Heart left ventricle (tissue), 16 donors: ENCODE data around the gene MPPED1. TPM values are rescaled to one million over a fixed set of nuclear protein-coding genes. Genes with fewer than 3 reads are reported as not detected.

Source experiments
- ATAC-seq, 4 donors: fragments of 200-7000 bp; cut with Tn5 transposase; one replicate each; pipeline ENCODE4 v1.9.1; 2020 to 2022; ENCODE audit warnings: moderate library complexity in 4 of 4, mild to moderate bottlenecking in 3 of 4, moderate number of reproducible peaks in 1 of 4
- DNase-seq, 5 donors: peaks; one replicate each; pipeline ENCODE4 v3.0.0-alpha.2; 2020
- H3K27ac ChIP-seq, 12 donors: fragments of 200-600 bp; sonication (generic) in 4 of 12; one replicate each; pipeline versions ENCODE4 v1.5.0 to v1.8.0; 2016 to 2022; ENCODE audit warnings: mild to moderate bottlenecking in 2 of 12
- H3K27me3 ChIP-seq, 9 donors: fragments of 200-600 bp; sonication (generic) in 2 of 9; one replicate each; pipeline versions ENCODE4 v1.5.1 to v1.8.0; 2016 to 2022; ENCODE audit warnings: mild to moderate bottlenecking in 3 of 9
- H3K36me3 ChIP-seq, 9 donors: fragments of 200-600 bp; sonication (generic) in 2 of 9; one replicate each; pipeline versions ENCODE4 v1.5.0 to v1.8.0; 2018 to 2022; ENCODE audit warnings: mild to moderate bottlenecking in 2 of 9
- H3K4me1 ChIP-seq, 12 donors: fragments of 200-600 bp; sonication (generic) in 4 of 12; one replicate each; pipeline versions ENCODE4 v1.5.0 to v1.8.0; 2016 to 2022; ENCODE audit warnings: mild to moderate bottlenecking in 3 of 12
- H3K4me3 ChIP-seq, 12 donors: fragments of 200-600 bp; sonication (generic) in 4 of 12; one replicate each; pipeline versions ENCODE4 v1.5.0 to v1.8.0; 2017 to 2022; ENCODE audit warnings: mild to moderate bottlenecking in 9 of 12, moderate library complexity in 4 of 12
- H3K9me3 ChIP-seq, 12 donors: fragments of 200-600 bp; sonication (generic) in 4 of 12; one replicate each; pipeline versions ENCODE4 v1.5.0 to v1.8.0; 2016 to 2022; ENCODE audit warnings: mild to moderate bottlenecking in 1 of 12
- POLR2A ChIP-seq, 2 donors: fragments of 450-650 bp; IDR thresholded peaks; one replicate each; pipeline ENCODE4 v1.6.1; 2017; ENCODE audit warnings: antibody characterized with exemption in 2 of 2, mild to moderate bottlenecking in 2 of 2, moderate library complexity in 2 of 2
- WGBS, 4 donors: extraction: QIAGEN DNeasy Blood & Tissue Kit in 2 of 4; methylation state at CpG; one replicate each; pipeline versions ENCODE4 v1.1.5 to v1.1.7; 2013 to 2018; 5-methylcytosine and 5-hydroxymethylcytosine counted together
- intact Hi-C, 10 donors: fragments of 100-400 bp; cut with DNase I; formaldehyde crosslinking; loops; one replicate each; pipeline versions ENCODE4 v1.11.1 to v1.14.2; 2022
- polyA plus RNA-seq, 2 donors: library from polyadenylated mRNA; stranded (reverse); fragments of 200-250 nt; gene quantifications; one replicate each; pipeline ENCODE4 v1.2.3, GENCODE V29; 2013
- total RNA-seq, 9 donors: library from RNA; depleted of rRNA in 2 of 9; stranded (reverse); fragments of >200 nt in 2 of 9; fragmentation: NEBNext Ultra II Directional in 3 of 9; extraction: Animal tissue kit (Norgen Biotek cat#: 25700) in 3 of 9; gene quantifications; one replicate each; pipeline versions ENCODE4 v1.1.0 to v1.2.4, GENCODE V29; 2016 to 2023
- TF ChIP-seq, protein P1 (sequence below), 12 donors: fragments of 200-600 bp; sonication (generic) in 4 of 12; IDR thresholded peaks; one replicate each; pipeline versions ENCODE4 v1.5.0 to v1.8.0; 2018 to 2022; ENCODE audit warnings: antibody characterized with exemption in 12 of 12, mild to moderate bottlenecking in 5 of 12
- donor health status: ischemic (EF 13 %, LVEDD 7.1; RV severe dilation, severe dysfunction).
- donor health status: healthy with polysubstance abuse.
- donor health status: DM: no; HTN: yes; CAD: no.
- donor health status: DM: no; HTN: no; CAD: no.
- donor health status: ischemic (EF 25% LVEDD 6.9; RV normal size, moderate dysfunction).
- donor health status: ischemic (EF 25% LVEDD 5.7; RV mildly dilated, moderate dysfunction).
- donor health status: healthy.
- donor health status: DM: yes; HTN: yes; CAD: no.
- donor health status: ischemic (EF 35%, LVEDD 5.7; RV mildly dilated, moderate dysfunction).
- donor health status: nonischemic (EF 11% LVEDD 7.7; RV severe dilation, severe dysfunction).
- donor health status: DM: yes; HTN: yes; CAD: no.
- donor health status: PGD.
- donor health status: ischemic (EF 29% LVEDD 5.4; RV normal size, mild dysfunction).
- donor health status: nonischemic (EF 23%, LVEDD 6.1; RV moderate dilation, normal function).

MPPED1 gene
- total and polyA plus RNA-seq, 11 donors = 0.12 TPM; not detected in 10

DNA sequence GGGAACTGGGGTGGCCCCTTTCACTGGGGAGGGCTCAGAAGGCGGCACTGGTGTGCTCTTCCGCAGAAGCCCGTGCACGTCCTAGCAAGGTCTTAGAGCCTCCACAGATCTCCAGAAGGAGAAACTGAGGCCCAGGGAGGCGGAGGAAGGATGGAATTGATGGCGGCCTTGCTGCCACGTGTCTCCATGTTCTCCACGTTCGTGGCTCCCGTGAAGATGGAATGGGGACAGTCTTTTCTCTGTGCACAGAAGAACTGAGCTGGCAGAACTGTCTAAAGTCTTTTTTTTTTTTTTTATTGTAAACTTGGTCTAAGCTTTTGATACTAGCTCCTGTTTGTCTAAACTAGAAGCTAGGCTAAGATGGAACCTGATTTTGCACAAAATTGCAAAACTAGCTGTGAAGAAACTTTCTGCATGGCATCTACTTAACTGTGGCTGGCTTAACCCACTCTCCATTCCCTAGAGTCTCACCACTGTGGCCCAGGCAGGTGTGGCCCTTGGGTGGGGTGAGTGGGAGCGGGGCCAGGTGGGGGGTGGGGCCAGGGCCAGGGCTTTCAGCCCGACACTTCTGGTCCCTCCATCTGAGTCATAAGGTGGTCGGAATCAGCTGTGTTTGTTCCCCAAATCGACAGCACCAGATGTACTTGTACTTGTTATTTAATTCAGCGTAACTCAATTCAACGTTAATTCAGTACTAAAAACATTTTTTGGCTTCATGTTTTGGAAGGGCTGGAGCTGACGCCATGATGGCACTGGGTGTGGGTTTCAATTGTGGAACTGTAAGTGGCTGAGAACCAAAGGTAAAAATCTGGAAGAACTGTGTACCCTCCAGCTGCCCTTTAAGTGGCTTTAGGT lies 120.7 kb downstream of the MPPED1 start:
- ATAC-seq = no peak
- no peak for TF ChIP-seq POLR2A (IDR thresholded peaks at IDR 0.05)
- WGBS, 4 donors = 84 to 90% (median 88%) methylated on average over 14 to 17 of the region's 17 CpGs
- no peak overlapping the region for H3K4me3 ChIP-seq
- peaks cover 0 to 5% (median 0%) of the 10 kb centered on the region in 9 donors for H3K27me3 ChIP-seq
- H3K9me3 ChIP-seq = peaks cover 0 to 5% (median 0%) of the 10 kb centered on the region in 12 donors
- intact Hi-C loops = no loop called here
- no peak overlapping the region for H3K27ac ChIP-seq
- H3K4me1 ChIP-seq = no peaks in the 10 kb centered on the region
- H3K36me3 ChIP-seq = no peaks in the 10 kb centered on the region
- DNase-seq = no peak

DNA sequence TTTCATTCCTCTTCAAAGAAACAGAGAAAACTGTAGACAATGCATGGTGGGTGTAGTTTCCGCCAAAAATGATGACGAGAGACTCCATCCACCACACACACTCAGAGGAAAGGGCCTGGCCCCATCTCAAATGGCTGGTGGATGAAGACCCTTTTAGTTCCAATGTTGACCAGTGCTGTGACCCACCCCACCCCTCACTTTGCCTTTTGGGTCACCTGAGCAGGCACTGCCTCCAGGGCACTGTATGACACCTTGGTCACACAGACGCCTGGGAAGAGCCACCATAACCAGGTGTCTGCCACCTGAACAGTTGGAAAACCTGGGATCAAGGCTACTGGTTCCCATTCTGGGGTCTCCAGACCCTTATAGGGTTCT lies 121.3 kb downstream of the MPPED1 start:
- 84 to 90% (median 88%) methylated on average over 3 of the region's 3 CpGs for WGBS, 4 donors
- no peaks in the 10 kb centered on the region for H3K36me3 ChIP-seq
- H3K4me1 ChIP-seq = no peaks in the 10 kb centered on the region
- H3K9me3 ChIP-seq = peaks cover 0 to 5% (median 0%) of the 10 kb centered on the region in 12 donors
- H3K27me3 ChIP-seq = peaks cover 0 to 3% (median 0%) of the 10 kb centered on the region in 9 donors
- H3K27ac ChIP-seq = no peak overlapping the region
- TF ChIP-seq POLR2A (IDR thresholded peaks at IDR 0.05) = no peak
- TF ChIP-seq, protein P1, sequence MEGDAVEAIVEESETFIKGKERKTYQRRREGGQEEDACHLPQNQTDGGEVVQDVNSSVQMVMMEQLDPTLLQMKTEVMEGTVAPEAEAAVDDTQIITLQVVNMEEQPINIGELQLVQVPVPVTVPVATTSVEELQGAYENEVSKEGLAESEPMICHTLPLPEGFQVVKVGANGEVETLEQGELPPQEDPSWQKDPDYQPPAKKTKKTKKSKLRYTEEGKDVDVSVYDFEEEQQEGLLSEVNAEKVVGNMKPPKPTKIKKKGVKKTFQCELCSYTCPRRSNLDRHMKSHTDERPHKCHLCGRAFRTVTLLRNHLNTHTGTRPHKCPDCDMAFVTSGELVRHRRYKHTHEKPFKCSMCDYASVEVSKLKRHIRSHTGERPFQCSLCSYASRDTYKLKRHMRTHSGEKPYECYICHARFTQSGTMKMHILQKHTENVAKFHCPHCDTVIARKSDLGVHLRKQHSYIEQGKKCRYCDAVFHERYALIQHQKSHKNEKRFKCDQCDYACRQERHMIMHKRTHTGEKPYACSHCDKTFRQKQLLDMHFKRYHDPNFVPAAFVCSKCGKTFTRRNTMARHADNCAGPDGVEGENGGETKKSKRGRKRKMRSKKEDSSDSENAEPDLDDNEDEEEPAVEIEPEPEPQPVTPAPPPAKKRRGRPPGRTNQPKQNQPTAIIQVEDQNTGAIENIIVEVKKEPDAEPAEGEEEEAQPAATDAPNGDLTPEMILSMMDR (IDR thresholded peaks at IDR 0.05) = no peak
- DNase-seq (no peak), ATAC-seq (no peak)
- H3K4me3 ChIP-seq = no peak overlapping the region
- intact Hi-C loops = no loop called here

DNA sequence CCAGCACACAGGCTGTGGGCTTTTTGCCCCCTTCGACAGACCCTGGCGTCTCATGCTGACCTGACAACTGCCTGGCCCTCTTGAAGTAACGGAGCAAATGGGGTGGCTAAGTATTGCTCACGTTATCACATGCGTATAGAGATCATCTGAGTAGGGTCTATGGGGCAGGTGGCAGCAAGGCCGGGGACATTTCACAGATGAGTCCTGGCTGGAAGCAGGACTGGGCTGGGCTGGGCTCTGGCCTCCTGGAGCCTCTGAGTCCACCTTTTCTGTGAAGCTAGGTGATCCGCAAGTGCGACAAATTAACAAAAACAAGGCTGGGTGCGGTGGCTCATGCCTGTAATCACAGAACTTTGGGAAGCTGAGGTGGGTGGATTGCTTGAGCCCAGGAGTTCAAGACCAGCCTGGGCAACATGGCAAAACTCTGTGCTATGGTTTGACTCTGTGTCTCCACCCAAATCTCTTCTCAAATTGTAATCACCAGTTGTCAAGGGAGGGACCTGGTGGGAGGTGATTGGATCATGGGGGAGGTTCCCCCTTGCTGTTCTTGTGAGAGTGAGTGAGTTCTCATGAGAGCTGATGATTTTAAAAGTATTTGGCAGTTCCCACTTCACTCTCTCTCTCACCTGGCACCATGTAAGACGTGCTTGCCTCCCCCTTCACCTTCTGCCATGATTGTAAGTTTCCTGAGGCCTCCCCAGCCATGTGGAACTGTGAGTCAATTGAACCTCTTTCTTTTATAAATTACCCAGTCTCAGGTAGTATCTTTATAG lies 122.0 kb downstream of the MPPED1 start:
- peaks cover 0 to 5% (median 0%) of the 10 kb centered on the region in 12 donors for H3K9me3 ChIP-seq
- H3K4me1 ChIP-seq = no peaks in the 10 kb centered on the region
- ATAC-seq (no peak), DNase-seq (no peak)
- intact Hi-C loops = no loop called here
- whole genome bisulfite sequencing, 4 donors = 86 to 89% (median 88%) methylated on average over 10 of the region's 10 CpGs
- H3K27me3 ChIP-seq = no peaks in the 10 kb centered on the region
- no peaks in the 10 kb centered on the region for H3K36me3 ChIP-seq
- H3K27ac ChIP-seq = no peak overlapping the region
- no peak overlapping the region for H3K4me3 ChIP-seq
- no peak for TF ChIP-seq POLR2A (IDR thresholded peaks at IDR 0.05)
- TF ChIP-seq, protein P1 (IDR thresholded peaks at IDR 0.05) = no peak

DNA sequence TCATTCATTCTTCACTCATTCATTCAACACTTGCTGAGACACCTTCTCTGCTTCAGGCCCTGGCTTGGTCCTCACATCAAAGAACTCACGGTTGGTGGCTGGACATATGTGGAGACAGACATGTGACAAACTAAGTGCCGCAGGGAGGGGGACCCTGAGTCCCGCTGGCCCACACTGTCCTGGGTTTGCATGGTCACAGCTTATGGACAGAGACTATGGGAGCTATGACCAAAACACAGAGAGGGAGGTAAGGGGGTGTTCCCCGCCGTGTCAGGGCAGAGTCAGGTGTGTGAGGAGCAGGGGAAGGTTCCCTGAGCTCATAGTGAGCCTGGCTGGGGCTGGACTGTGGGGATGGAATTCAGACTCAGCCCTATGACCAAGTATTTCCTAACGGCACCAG lies 123.1 kb downstream of the MPPED1 start:
- Histone ChIP-seq H3K27me3 (no peaks in the 10 kb centered on the region), H3K4me3 (no peak overlapping the region), H3K9me3 (peaks cover 0 to 5% (median 0%) of the 10 kb centered on the region in 12 donors), H3K27ac (no peak overlapping the region), H3K4me1 (no peaks in the 10 kb centered on the region), H3K36me3 (no peaks in the 10 kb centered on the region)
- 78 to 84% (median 81%) methylated on average over 6 of the region's 6 CpGs for WGBS, 4 donors
- ATAC-seq = no peak
- TF ChIP-seq, protein P1 (IDR thresholded peaks at IDR 0.05) = no peak
- TF ChIP-seq POLR2A (IDR thresholded peaks at IDR 0.05) = no peak
- no peak for DNase-seq
- intact Hi-C loops = no loop called here
